Esophagus squamous epithelium (tissue), 5 donors: Measurements from ENCODE around the gene TBXAS1. TPM values are rescaled to one million over a fixed set of nuclear protein-coding genes. Genes with fewer than 3 reads are reported as not detected.
"Not testable (repeated sequence)": the region's sequence is repeated elsewhere in the genome, so short reads cannot be mapped to it uniquely, and the experiment has no call there.

Experiments used
- DNase-seq: peaks from one replicate; lab custom pipeline; 2025; lab: John Stamatoyannopoulos, UW
- H3K27ac ChIP-seq, 4 donors: fragments of 200-600 bp; sonication (generic); one replicate each; pipeline ENCODE4 v1.5.1; 2016 to 2019; ENCODE audit warnings: mild to moderate bottlenecking in 1 of 4
- H3K27me3 ChIP-seq, 4 donors: fragments of 200-600 bp; sonication (generic); 1 replicate in 3 of 4; 2 replicates in 1 of 4; pipeline versions ENCODE4 v1.5.1 to v1.6.0; 2017 to 2021; ENCODE audit warnings: antibody characterized with exemption in 1 of 4
- H3K36me3 ChIP-seq, 3 donors: fragments of 200-600 bp; sonication (generic); one replicate each; pipeline ENCODE4 v1.5.1; 2016 to 2019
- H3K4me1 ChIP-seq, 3 donors: fragments of 200-600 bp; sonication (generic); one replicate each; pipeline ENCODE4 v1.5.1; 2017 to 2019
- H3K4me3 ChIP-seq, 4 donors: fragments of 200-600 bp; sonication (generic); 1 replicate in 3 of 4; 2 replicates in 1 of 4; pipeline ENCODE4 v1.5.1; 2016 to 2019; ENCODE audit warnings: mild to moderate bottlenecking in 2 of 4, moderate library complexity in 1 of 4
- H3K9me3 ChIP-seq, 3 donors: fragments of 200-600 bp; sonication (generic); one replicate each; pipeline ENCODE4 v1.5.1; 2016 to 2019
- CTCF ChIP-seq, 6 experiments: fragments of 450-650 bp in 4 of 6; fragments of 200-600 bp in 2 of 6; sonication (generic) in 2 of 6; IDR thresholded peaks; one replicate each; pipeline ENCODE4 v1.5.1; 2016 to 2019; ENCODE audit warnings: antibody characterized with exemption in 6 of 6, mild to moderate bottlenecking in 4 of 6, moderate library complexity in 4 of 6
- POLR2A ChIP-seq, 4 donors: fragments of 450-650 bp; IDR thresholded peaks; one replicate each; pipeline ENCODE4 v1.6.1; 2017; ENCODE audit warnings: antibody characterized with exemption in 4 of 4, mild to moderate bottlenecking in 4 of 4, moderate library complexity in 3 of 4
- WGBS, 2 donors: methylation state at CpG; one replicate each; pipeline ENCODE4 v1.1.5; 2018; 5-methylcytosine and 5-hydroxymethylcytosine counted together
- intact Hi-C: fragments of 100-400 bp; cut with DNase I; formaldehyde crosslinking; loops from one replicate; pipeline ENCODE4 v1.15.0; 2022
- total RNA-seq, 4 donors: library from RNA; depleted of rRNA; stranded (reverse); fragments of >200 nt; gene quantifications; one replicate each; pipeline ENCODE4 v1.1.0, GENCODE V29; 2016
- donor health status: DM: yes; HTN: yes; CAD: no.

The TBXAS1 gene
- total RNA-seq, 4 donors from 2014 or later, result 9.4 to 24.8 (median 17.8) TPM

GRCh38 chr7:139838876-139839275 is 9.8 kb downstream of the TBXAS1 start:
- TF ChIP-seq CTCF (IDR thresholded peaks at IDR 0.05) (no peak), POLR2A (IDR thresholded peaks at IDR 0.05) (no peak)
- 71% methylated on average over 6 of the region's 6 CpGs for WGBS, 2 donors
- Histone ChIP-seq H3K36me3 (no peaks in the 10 kb centered on the region), H3K27ac (no peak overlapping the region), H3K4me3 (no peak overlapping the region), H3K9me3 (no peaks in the 10 kb centered on the region), H3K27me3 (no peaks in the 10 kb centered on the region), H3K4me1 (no peaks in the 10 kb centered on the region)
- intact Hi-C loops, result no loop called here
- DNase-seq, result no peak

- H3K9me3 ChIP-seq, result no peaks in the 10 kb centered on the region
- H3K4me1 ChIP-seq, result peaks cover 0 to 14% (median 8%) of the 10 kb centered on the region in 3 donors
- intact Hi-C loops, result no loop called here
- WGBS, 2 donors, result 94 to 97% methylated on average over 5 to 7 of the region's 13 CpGs
- H3K4me3 ChIP-seq, result no peak overlapping the region
- no peaks in the 10 kb centered on the region for H3K36me3 ChIP-seq
- H3K27me3 ChIP-seq, result no peaks in the 10 kb centered on the region
- no peak for TF ChIP-seq POLR2A (IDR thresholded peaks at IDR 0.05)
- DNase-seq, result no peak
- H3K27ac ChIP-seq, result no peak overlapping the region
Measured at GRCh38 chr7:139840776-139841175, 11.7 kb downstream of the TBXAS1 start.

GRCh38 chr7:139842401-139843210 is 13.5 kb downstream of the TBXAS1 start:
- H3K36me3 ChIP-seq, result no peaks in the 10 kb centered on the region
- intact Hi-C loops, result no loop called here
- H3K4me3 ChIP-seq, result no peak overlapping the region
- DNase-seq, result no peak
- H3K27ac ChIP-seq, result no peak overlapping the region
- no peaks in the 10 kb centered on the region for H3K27me3 ChIP-seq
- peaks cover 0 to 15% (median 8%) of the 10 kb centered on the region in 3 donors for H3K4me1 ChIP-seq
- WGBS, 2 donors, result 76 to 79% methylated on average over 9 to 11 of the region's 15 CpGs
- no peak for TF ChIP-seq POLR2A (IDR thresholded peaks at IDR 0.05)
- TF ChIP-seq CTCF (IDR thresholded peaks at IDR 0.05), result no peak
- H3K9me3 ChIP-seq, result no peaks in the 10 kb centered on the region

GRCh38 chr7:139843211-139843537 is 14.1 kb downstream of the TBXAS1 start:
- intact Hi-C loops, H3K9me3 ChIP-seq, H3K4me3 ChIP-seq, DNase-seq, H3K36me3 ChIP-seq, H3K27me3 ChIP-seq, H3K27ac ChIP-seq: not testable (repeated sequence)
- WGBS, 2 donors, result 97 to 100% methylated on average over 4 of the region's 4 CpGs
- H3K4me1 ChIP-seq, result peaks cover 0 to 15% (median 8%) of the 10 kb centered on the region in 3 donors

GRCh38 chr7:139844779-139845442 is 15.8 kb downstream of the TBXAS1 start:
- no peak for TF ChIP-seq POLR2A (IDR thresholded peaks at IDR 0.05)
- no peak for TF ChIP-seq CTCF (IDR thresholded peaks at IDR 0.05)
- 37 to 51% methylated on average over 4 of the region's 4 CpGs for WGBS, 2 donors
- no peaks in the 10 kb centered on the region for H3K27me3 ChIP-seq
- H3K4me1 ChIP-seq, result peaks cover 0 to 15% (median 8%) of the 10 kb centered on the region in 3 donors
- DNase-seq, result no peak
- intact Hi-C loops, result no loop called here
- H3K9me3 ChIP-seq, result no peaks in the 10 kb centered on the region
- no peak overlapping the region for H3K27ac ChIP-seq
- no peaks in the 10 kb centered on the region for H3K36me3 ChIP-seq
- H3K4me3 ChIP-seq, result no peak overlapping the region

- TF ChIP-seq POLR2A (IDR thresholded peaks at IDR 0.05) (no peak), CTCF (IDR thresholded peaks at IDR 0.05) (no peak)
- Histone ChIP-seq H3K4me3 (no peak overlapping the region), H3K27me3 (no peaks in the 10 kb centered on the region), H3K27ac (no peak overlapping the region), H3K9me3 (no peaks in the 10 kb centered on the region), H3K36me3 (no peaks in the 10 kb centered on the region), H3K4me1 (peaks cover 0 to 15% (median 8%) of the 10 kb centered on the region in 3 donors)
- intact Hi-C loops, result no loop called here
- no peak for DNase-seq
- 44 to 48% methylated on average over 4 of the region's 4 CpGs for WGBS, 2 donors
Measured at GRCh38 chr7:139845443-139845805, 16.4 kb downstream of the TBXAS1 start.
